ENCODE data around the gene EBF4.

DNA sequence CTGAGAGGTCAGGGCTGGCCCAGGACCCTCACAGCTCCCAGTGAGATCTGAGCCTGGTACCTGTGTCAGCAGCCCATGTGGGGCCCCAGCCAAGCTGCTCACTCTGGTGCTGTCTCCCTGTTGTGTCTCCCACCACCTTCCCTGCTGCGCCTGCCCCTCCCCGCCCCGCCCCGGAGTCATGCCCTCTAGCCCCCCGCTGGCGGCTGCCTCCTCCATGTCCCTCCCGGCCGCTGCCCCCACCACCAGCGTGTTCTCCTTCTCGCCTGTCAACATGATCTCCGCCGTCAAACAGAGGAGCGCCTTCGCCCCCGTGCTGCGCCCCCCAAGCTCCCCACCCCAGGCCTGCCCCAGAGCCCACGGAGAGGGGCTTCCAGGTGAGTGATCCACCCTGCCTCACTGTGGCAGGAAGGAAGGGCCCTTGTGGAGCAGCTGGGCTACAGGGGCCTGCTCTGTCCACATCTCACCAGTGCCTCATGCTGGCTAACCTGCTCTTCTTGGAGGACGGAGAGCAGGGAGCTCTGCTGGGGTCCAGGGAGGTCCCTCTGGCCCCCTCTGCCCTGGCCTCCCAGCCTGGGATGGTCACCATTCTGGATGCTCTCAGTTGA lies 63.0 kb downstream of the EBF4 start:
- TF ChIP-seq GATA2 (IDR thresholded peaks at IDR 0.05; ENCODE audit: low read depth, low read length) (no peak), GATA3 (IDR thresholded peaks at IDR 0.05; ENCODE audit: low read depth, low read length) (no peak)

Data from SH-SY5Y (cell line).